AG09319 (cell line): Measurements from ENCODE around the gene KCND2.
"Not testable (repeated sequence)": the region's sequence is repeated elsewhere in the genome, so short reads cannot be mapped to it uniquely, and the experiment has no call there.

Source experiments
- DNase-seq: peaks from one replicate; pipeline ENCODE4 v3.0.0-alpha.2; 2010; ENCODE audit warnings: low read depth; ENCODE audit errors: extremely low read depth
- TF ChIP-seq, protein P1 (sequence below): IDR thresholded peaks from 2 replicates; pipeline ENCODE4 v1.5.1; 2011; ENCODE audit warnings: low read depth, mild to moderate bottlenecking, inconsistent platforms, low read length, moderate library complexity

The KCND2 gene

DNA sequence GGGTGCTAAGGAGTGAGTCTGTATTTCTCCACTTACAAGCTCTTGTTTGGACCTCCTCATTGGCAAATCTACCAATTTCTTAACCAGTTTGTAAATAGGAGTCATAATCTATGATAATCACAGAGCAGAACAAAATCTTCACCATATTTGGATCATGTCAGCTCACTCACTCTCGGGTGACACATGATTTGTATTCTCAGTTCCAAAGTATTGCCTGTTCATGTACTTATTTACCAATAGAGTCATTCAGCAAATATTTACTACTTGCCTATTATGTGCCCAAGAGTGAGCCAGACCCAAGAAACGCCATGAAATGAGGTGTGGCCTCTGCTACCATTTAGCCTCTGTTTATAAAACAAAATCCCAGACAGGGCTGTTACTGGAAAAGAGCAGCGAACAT, 470.2 kb downstream of the KCND2 start:
- TF ChIP-seq, protein P1, sequence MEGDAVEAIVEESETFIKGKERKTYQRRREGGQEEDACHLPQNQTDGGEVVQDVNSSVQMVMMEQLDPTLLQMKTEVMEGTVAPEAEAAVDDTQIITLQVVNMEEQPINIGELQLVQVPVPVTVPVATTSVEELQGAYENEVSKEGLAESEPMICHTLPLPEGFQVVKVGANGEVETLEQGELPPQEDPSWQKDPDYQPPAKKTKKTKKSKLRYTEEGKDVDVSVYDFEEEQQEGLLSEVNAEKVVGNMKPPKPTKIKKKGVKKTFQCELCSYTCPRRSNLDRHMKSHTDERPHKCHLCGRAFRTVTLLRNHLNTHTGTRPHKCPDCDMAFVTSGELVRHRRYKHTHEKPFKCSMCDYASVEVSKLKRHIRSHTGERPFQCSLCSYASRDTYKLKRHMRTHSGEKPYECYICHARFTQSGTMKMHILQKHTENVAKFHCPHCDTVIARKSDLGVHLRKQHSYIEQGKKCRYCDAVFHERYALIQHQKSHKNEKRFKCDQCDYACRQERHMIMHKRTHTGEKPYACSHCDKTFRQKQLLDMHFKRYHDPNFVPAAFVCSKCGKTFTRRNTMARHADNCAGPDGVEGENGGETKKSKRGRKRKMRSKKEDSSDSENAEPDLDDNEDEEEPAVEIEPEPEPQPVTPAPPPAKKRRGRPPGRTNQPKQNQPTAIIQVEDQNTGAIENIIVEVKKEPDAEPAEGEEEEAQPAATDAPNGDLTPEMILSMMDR, result no peak
- no peak for DNase-seq

DNA sequence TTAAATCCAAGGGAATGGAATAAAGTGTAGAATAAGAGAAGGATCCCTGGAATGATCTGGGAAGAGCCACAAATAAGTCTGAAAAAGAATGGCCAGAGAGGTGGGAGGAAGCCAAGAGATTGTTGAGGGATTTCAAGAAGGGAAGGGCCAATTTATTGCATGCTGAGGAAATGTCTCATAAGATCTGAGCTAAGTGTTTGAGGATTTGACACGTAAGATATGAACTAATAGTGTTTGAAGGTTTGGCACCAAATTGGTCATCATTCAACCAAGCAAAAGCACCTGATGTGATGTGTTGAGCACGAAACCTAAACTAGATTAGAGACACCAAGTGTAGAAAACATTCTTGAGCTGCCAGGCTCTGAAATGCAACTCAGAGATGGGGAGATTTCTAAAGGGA, 487.1 kb downstream of the KCND2 start:
- TF ChIP-seq, protein P1, result no peak

DNA sequence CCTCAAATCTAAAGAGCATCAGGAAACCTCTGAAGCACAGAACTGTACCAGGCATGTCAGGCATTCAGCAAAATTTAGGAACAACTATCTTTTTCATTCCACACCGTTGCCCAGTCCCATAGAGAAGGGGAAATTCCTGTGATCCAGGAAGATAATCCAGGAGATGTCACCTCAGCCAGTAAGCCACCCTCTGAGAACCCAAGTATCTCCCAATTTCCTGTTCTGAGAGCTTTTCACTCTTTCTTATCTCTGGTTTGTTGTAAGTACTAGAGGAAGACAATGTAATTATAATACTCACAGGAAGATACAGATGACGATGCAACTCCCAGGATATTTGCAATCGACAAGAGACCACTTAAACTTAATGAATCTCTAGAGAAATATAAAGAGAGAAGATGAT, 487.9 kb downstream of the KCND2 start:
- TF ChIP-seq, protein P1, result no peak
- DNase-seq, result no peak

More for the DNA sequence above, 487.1 kb downstream of the KCND2 start:
- no peak for DNase-seq

DNA sequence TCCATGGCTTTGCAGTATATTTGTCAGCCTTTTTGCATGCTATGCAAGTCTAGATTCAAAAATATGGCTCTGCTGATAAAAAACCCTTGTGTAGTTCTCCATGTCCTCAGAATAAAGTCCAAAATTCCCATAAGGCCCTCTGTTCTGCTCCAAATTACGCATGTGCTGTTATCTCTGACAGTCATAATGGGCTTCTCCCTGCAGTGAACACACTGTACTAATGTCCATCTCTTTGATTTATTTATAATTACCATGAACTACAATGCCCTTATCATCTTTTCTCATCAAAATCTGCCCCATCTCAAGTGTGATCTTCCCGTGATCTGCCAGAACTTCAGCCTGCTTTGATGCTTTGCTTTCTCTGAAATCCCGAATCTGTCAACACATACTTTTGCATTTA, 497.2 kb downstream of the KCND2 start:
- DNase-seq, result no peak
- TF ChIP-seq, protein P1, result no peak

GRCh38 chr7:120774481-120774880, 501.5 kb downstream of the KCND2 start:
- no peak for DNase-seq
- TF ChIP-seq, protein P1, result no peak

DNA sequence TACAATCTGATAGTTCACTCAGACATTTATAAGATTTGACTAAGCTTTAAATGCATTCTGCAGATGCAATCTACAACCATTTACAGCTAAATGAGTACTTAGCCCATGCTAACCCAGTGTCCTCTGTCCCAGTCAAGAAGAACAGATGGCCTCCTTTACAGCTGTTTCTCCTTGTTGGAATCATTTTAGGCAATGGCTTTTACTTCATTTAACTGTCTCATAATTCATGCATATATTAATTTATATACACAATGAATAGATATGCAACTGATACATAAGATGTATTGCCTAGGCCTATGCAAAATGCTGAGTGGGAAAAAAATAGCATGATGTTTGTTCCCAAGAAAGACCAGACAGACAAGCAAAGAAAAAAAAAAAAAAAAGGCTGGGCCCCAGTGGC, 502.8 kb downstream of the KCND2 start:
- DNase-seq, result no peak
- TF ChIP-seq, protein P1, result no peak

- not testable (repeated sequence) for DNase-seq
Measured at GRCh38 chr7:120779078-120779477, 506.1 kb downstream of the KCND2 start.

- DNase-seq, result not testable (repeated sequence)
Measured at GRCh38 chr7:120780451-120780850, 507.5 kb downstream of the KCND2 start.

GRCh38 chr7:120780938-120781337, 508.0 kb downstream of the KCND2 start:
- TF ChIP-seq, protein P1, result no peak

DNA sequence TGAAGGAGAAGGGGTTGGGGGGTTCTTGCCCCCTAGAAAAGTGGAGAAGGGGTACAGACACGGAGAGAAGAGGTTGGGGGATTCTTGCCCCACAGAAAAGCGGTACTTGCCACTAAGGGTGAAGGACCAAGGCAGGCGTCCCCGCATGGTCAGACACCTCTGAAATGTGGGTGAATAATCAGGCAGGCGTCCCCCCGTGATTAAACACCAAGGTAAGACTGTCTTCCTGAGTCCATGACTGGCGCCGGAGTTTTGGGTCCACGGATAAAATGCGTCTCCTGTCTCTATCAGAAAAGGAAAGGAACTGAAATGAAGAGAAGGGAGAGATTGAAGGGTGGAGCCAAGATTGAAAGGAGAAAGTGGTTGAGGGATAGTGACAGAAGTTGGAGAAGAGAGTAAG, 508.9 kb downstream of the KCND2 start:
- DNase-seq, result not testable (repeated sequence)

More at GRCh38 chr7:120780938-120781337, 508.0 kb downstream of the KCND2 start:
- DNase-seq, result no peak
